Measurements from ENCODE around the gene RASGRF1.
A peak's percentile ranks its signal among the peaks of the same experiment; 100 is the strongest.
"Not testable (repeated sequence)": the region's sequence is repeated elsewhere in the genome, so short reads cannot be mapped to it uniquely, and the experiment has no call there.

RASGRF1 gene

GRCh38 chr15:79006071-79006470 is 84.5 kb downstream of the RASGRF1 start:
- DNase-seq = no peak

GRCh38 chr15:79004336-79004735 is 86.2 kb downstream of the RASGRF1 start:
- peak; percentile 68 for DNase-seq

- no peak for DNase-seq
Observed at GRCh38 chr15:79003896-79004295, 86.7 kb downstream of the RASGRF1 start.

- DNase-seq = peak; percentile 20
Observed at GRCh38 chr15:79003301-79003700, 87.3 kb downstream of the RASGRF1 start.

GRCh38 chr15:79002581-79002980 is 88.0 kb downstream of the RASGRF1 start:
- peak; percentile 37 for DNase-seq

GRCh38 chr15:78999636-79000035 is 90.9 kb downstream of the RASGRF1 start:
- DNase-seq = no peak

- no peak for DNase-seq
Observed at GRCh38 chr15:78998526-78998925, 92.1 kb downstream of the RASGRF1 start.

GRCh38 chr15:78997981-78998499 is 92.5 kb downstream of the RASGRF1 start:
- no peak for DNase-seq

GRCh38 chr15:78996894-78997275 is 93.7 kb downstream of the RASGRF1 start:
- no peak for DNase-seq

- no peak for DNase-seq
Observed at GRCh38 chr15:78995921-78996893, 94.4 kb downstream of the RASGRF1 start.

- DNase-seq = not testable (repeated sequence)
Observed at GRCh38 chr15:78995161-78995560, 95.4 kb downstream of the RASGRF1 start.

- no peak for DNase-seq
Observed at GRCh38 chr15:78993931-78994530, 96.5 kb downstream of the RASGRF1 start.

GRCh38 chr15:78993257-78993930 is 97.2 kb downstream of the RASGRF1 start:
- DNase-seq = no peak

- DNase-seq = no peak
Observed at GRCh38 chr15:78992416-78993256, 97.9 kb downstream of the RASGRF1 start.

- DNase-seq = no peak
Observed at GRCh38 chr15:78991879-78992278, 98.7 kb downstream of the RASGRF1 start.

GRCh38 chr15:78991476-78991875 is 99.1 kb downstream of the RASGRF1 start:
- DNase-seq = no peak

GRCh38 chr15:78990278-78990677 is 100.3 kb downstream of the RASGRF1 start:
- DNase-seq = no peak

- DNase-seq = no peak
Observed at GRCh38 chr15:78989701-78990240, 100.8 kb downstream of the RASGRF1 start.

GRCh38 chr15:78988361-78988911 is 102.1 kb downstream of the RASGRF1 start:
- peak; percentile 96 for DNase-seq

GRCh38 chr15:78987556-78988360 is 102.8 kb downstream of the RASGRF1 start:
- no peak for DNase-seq

Data from fibroblast of skin of scalp (primary cell).